Thoracic aorta (tissue), 2 donors: ENCODE measurements around the gene ATP11C. TPM values are rescaled to one million over a fixed set of nuclear protein-coding genes. Genes with fewer than 3 reads are reported as not detected.

Experiments
- ATAC-seq: fragments of 150-250 bp; one replicate; pipeline ENCODE4 v1.8.0; 2017; ENCODE audit warnings: low read depth; ENCODE audit not compliant: insufficient number of reproducible peaks, low FRiP score
- DNase-seq: peaks from one replicate; pipeline ENCODE4 v3.0.0-alpha.2; 2020; ENCODE audit warnings: low spot score
- H3K27ac ChIP-seq, 2 donors: fragments of 200-600 bp; sonication (generic); 1 replicate in 1 of 2; 2 replicates in 1 of 2; pipeline ENCODE4 v1.5.1; 2016; ENCODE audit warnings: mild to moderate bottlenecking in 2 of 2, moderate library complexity in 2 of 2
- H3K27me3 ChIP-seq: fragments of 200-600 bp; sonication (generic); replicated peaks from 2 replicates; pipeline ENCODE4 v1.6.0; 2016; ENCODE audit warnings: mild to moderate bottlenecking; ENCODE audit not compliant: insufficient read depth
- H3K36me3 ChIP-seq: fragments of 200-600 bp; sonication (generic); one replicate; pipeline ENCODE4 v1.5.1; 2016
- H3K4me1 ChIP-seq, 2 donors: fragments of 200-600 bp; sonication (generic); 1 replicate in 1 of 2; 2 replicates in 1 of 2; pipeline versions ENCODE4 v1.5.1 to v1.6.0; 2016; ENCODE audit warnings: low read depth in 2 of 2, mild to moderate bottlenecking in 1 of 2; ENCODE audit not compliant: control insufficient read depth in 1 of 2
- H3K4me3 ChIP-seq: fragments of 200-600 bp; sonication (generic); 2 replicates; pipeline ENCODE4 v1.5.1; 2016; ENCODE audit warnings: mild to moderate bottlenecking
- H3K9me3 ChIP-seq: fragments of 200-600 bp; sonication (generic); 2 replicates; pipeline ENCODE4 v1.5.1; 2016
- total RNA-seq, 2 donors: library from RNA; depleted of rRNA; stranded (reverse); fragments of >200 nt; gene quantifications; one replicate each; pipeline versions ENCODE4 v1.1.0 to v1.2.3, GENCODE V29; 2016
- TF ChIP-seq, protein P1 (sequence below): fragments of 200-600 bp; sonication (generic); IDR thresholded peaks from one replicate; pipeline ENCODE4 v1.5.1; 2019; ENCODE audit warnings: antibody characterized with exemption

Gene ATP11C
- total RNA-seq, 2 donors from 2014 or later = 26.7 to 62.4 TPM

- TF ChIP-seq, protein P1, sequence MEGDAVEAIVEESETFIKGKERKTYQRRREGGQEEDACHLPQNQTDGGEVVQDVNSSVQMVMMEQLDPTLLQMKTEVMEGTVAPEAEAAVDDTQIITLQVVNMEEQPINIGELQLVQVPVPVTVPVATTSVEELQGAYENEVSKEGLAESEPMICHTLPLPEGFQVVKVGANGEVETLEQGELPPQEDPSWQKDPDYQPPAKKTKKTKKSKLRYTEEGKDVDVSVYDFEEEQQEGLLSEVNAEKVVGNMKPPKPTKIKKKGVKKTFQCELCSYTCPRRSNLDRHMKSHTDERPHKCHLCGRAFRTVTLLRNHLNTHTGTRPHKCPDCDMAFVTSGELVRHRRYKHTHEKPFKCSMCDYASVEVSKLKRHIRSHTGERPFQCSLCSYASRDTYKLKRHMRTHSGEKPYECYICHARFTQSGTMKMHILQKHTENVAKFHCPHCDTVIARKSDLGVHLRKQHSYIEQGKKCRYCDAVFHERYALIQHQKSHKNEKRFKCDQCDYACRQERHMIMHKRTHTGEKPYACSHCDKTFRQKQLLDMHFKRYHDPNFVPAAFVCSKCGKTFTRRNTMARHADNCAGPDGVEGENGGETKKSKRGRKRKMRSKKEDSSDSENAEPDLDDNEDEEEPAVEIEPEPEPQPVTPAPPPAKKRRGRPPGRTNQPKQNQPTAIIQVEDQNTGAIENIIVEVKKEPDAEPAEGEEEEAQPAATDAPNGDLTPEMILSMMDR = no peak
- Histone ChIP-seq H3K36me3 (no peaks in the 10 kb centered on the region), H3K27ac (no peak overlapping the region), H3K9me3 (no peaks in the 10 kb centered on the region), H3K4me1 (no peaks in the 10 kb centered on the region), H3K4me3 (no peak overlapping the region), H3K27me3 (no peaks in the 10 kb centered on the region)
- peak; percentile 55 for ATAC-seq
- no peak for DNase-seq
Measured at GRCh38 chrX:139739138-139739537, 193.7 kb downstream of the ATP11C start.

DNA sequence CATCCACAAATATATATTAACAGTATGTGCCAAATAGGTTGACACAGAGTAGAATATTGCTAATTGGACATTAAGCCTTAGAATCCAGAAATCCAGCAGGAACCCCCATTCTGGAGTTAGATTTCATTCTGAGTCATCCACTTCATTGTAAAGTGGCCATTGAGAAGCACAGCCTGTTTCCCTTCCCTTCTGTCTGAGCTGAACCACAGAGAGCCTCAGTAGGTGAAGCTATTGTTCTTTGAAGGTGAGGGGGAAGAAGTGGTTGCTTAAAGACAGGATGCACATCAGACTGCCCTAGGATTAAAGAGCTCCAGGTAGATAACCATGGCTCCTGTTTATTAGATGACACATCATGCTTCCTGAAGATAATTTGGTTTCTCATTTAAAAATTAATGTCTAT lies 194.3 kb downstream of the ATP11C start:
- Histone ChIP-seq H3K9me3 (no peaks in the 10 kb centered on the region), H3K4me3 (no peak overlapping the region), H3K36me3 (no peaks in the 10 kb centered on the region), H3K27ac (no peak overlapping the region), H3K27me3 (no peaks in the 10 kb centered on the region), H3K4me1 (no peaks in the 10 kb centered on the region)
- ATAC-seq (no peak), DNase-seq (no peak)
- TF ChIP-seq, protein P1 = no peak

GRCh38 chrX:139736151-139736550 lies 196.7 kb downstream of the ATP11C start:
- Histone ChIP-seq H3K4me3 (no peak overlapping the region), H3K27me3 (no peaks in the 10 kb centered on the region), H3K36me3 (no peaks in the 10 kb centered on the region), H3K4me1 (no peaks in the 10 kb centered on the region), H3K9me3 (no peaks in the 10 kb centered on the region), H3K27ac (no peak overlapping the region)
- TF ChIP-seq, protein P1 = no peak
- no peak for DNase-seq
- ATAC-seq = no peak

DNA sequence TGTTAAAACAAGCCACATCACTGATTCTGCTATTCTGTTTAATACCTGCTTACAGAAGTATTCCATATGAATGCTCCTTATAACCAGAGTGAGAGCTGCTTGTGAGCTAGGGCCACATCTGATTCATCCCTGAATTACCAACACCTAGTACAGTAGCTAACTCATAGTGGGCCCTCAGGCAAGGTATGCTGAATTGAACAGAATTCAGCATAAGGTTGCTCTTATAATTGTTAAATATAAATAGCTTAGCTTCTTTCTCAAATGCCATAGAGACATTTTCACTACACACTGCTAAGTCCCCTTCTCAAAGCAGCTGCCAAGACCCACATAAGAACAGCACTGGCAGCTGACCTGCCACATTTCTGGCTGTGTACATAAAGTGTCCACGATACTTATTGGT lies 197.9 kb downstream of the ATP11C start:
- no peak overlapping the region for H3K4me3 ChIP-seq
- TF ChIP-seq, protein P1 = no peak
- H3K4me1 ChIP-seq = no peaks in the 10 kb centered on the region
- H3K9me3 ChIP-seq = no peaks in the 10 kb centered on the region
- ATAC-seq = no peak
- H3K36me3 ChIP-seq = no peaks in the 10 kb centered on the region
- no peak for DNase-seq
- H3K27ac ChIP-seq = no peak overlapping the region
- H3K27me3 ChIP-seq = no peaks in the 10 kb centered on the region

- no peak for DNase-seq
Measured at GRCh38 chrX:139725720-139726119, 207.1 kb downstream of the ATP11C start.

More at GRCh38 chrX:139725720-139726119, 207.1 kb downstream of the ATP11C start:
- H3K36me3 ChIP-seq = no peaks in the 10 kb centered on the region
- no peak overlapping the region for H3K27ac ChIP-seq
- H3K27me3 ChIP-seq = no peaks in the 10 kb centered on the region
- TF ChIP-seq, protein P1 = no peak
- H3K4me1 ChIP-seq = no peaks in the 10 kb centered on the region
- no peak overlapping the region for H3K4me3 ChIP-seq
- no peaks in the 10 kb centered on the region for H3K9me3 ChIP-seq
- no peak for ATAC-seq
